Ovary (tissue), 9 donors: ENCODE results near the gene C16orf90. TPM values are rescaled to one million over a fixed set of nuclear protein-coding genes. Genes with fewer than 3 reads are reported as not detected.

Experiments used
- DNase-seq, 5 donors: peaks; one replicate each; pipeline ENCODE4 v3.0.0-alpha.2; 2019 to 2020
- H3K27ac ChIP-seq, 2 donors: fragments of 200-600 bp; one replicate each; pipeline versions ENCODE4 v1.5.1 to v1.8.0; 2019 to 2022
- H3K27me3 ChIP-seq: fragments of 200-600 bp; one replicate; pipeline ENCODE4 v1.8.0; 2022
- H3K36me3 ChIP-seq: fragments of 200-600 bp; sonication (generic); one replicate; pipeline ENCODE4 v1.5.1; 2019
- H3K4me1 ChIP-seq: one replicate; pipeline ENCODE4 v1.8.1; 2013; ENCODE audit warnings: mild to moderate bottlenecking, moderate library complexity; ENCODE audit not compliant: insufficient read depth
- H3K4me3 ChIP-seq: fragments of 200-600 bp; sonication (generic); one replicate; pipeline ENCODE4 v1.5.1; 2017
- H3K9me3 ChIP-seq, 2 donors: fragments of 200-600 bp in 1 of 2; sonication (generic) in 1 of 2; one replicate each; pipeline versions ENCODE4 v1.5.1 to v1.8.1; 2013 to 2019; ENCODE audit warnings: mild to moderate bottlenecking in 1 of 2, moderate library complexity in 1 of 2
- CTCF ChIP-seq, 3 donors: fragments of 450-650 bp in 2 of 3; fragments of 200-600 bp in 1 of 3; IDR thresholded peaks; one replicate each; pipeline versions ENCODE4 v1.5.1 to v1.8.0; 2016 to 2022; ENCODE audit warnings: antibody characterized with exemption in 3 of 3, mild to moderate bottlenecking in 1 of 3
- EP300 ChIP-seq: sonication (generic); formaldehyde crosslinking; IDR thresholded peaks from one replicate; pipeline ENCODE4 v1.6.1; 2017; ENCODE audit warnings: antibody characterized with exemption
- POLR2A ChIP-seq: fragments of 450-650 bp; IDR thresholded peaks from one replicate; pipeline ENCODE4 v1.6.1; 2017; ENCODE audit warnings: antibody characterized with exemption, mild to moderate bottlenecking, moderate library complexity
- WGBS, 3 donors: extraction: QIAGEN DNeasy Blood & Tissue Kit in 1 of 3; methylation state at CpG; one replicate each; pipeline versions ENCODE4 v1.1.5 to v1.1.7; 2013 to 2017; 5-methylcytosine and 5-hydroxymethylcytosine counted together
- intact Hi-C, 4 donors: fragments of 100-400 bp; cut with DNase I; formaldehyde crosslinking; loops; one replicate each; pipeline versions ENCODE4 v1.11.0 to v1.15.1; 2022 to 2023
- polyA plus RNA-seq, 2 donors: library from polyadenylated mRNA; stranded (reverse); fragments of 200-250 nt in 1 of 2; fragments of 350-450 nt in 1 of 2; fragmentation: Illumina TruSeq in 1 of 2; extraction: RNeasy Lipid Tissue Mini Kit (QIAGEN cat#74804) in 1 of 2; gene quantifications; one replicate each; pipeline ENCODE4 v1.2.3, GENCODE V29; 2013 to 2014
- total RNA-seq, 7 donors: library from RNA; depleted of rRNA in 2 of 7; stranded (reverse); fragments of >200 nt in 2 of 7; fragmentation: NEBNext Ultra II Directional in 3 of 7; extraction: Animal tissue kit (Norgen Biotek cat#: 25700) in 3 of 7; gene quantifications; one replicate each; pipeline versions ENCODE4 v1.1.0 to v1.2.4, GENCODE V29; 2016 to 2023
- donor health status: DM: no; HTN: no; CAD: no; lungs with moderate emphysema.
- donor health status: DM: no; HTN: no; CAD: no.
- donor health status: Bipolar disorder and iron deficiency.
- donor health status: DM: yes; HTN: yes; CAD: no.
- donor health status: DM: no; HTN: no; CAD: no.
- donor health status: DM: yes; HTN: yes; CAD: no.

Gene C16orf90
- total and polyA plus RNA-seq, 9 donors, result not detected

GRCh38 chr16:3471518-3472176 lies 23.6 kb downstream of the C16orf90 start:
- WGBS, 3 donors, result 86 to 92% (median 89%) methylated on average over 20 of the region's 20 CpGs
- Histone ChIP-seq H3K27me3 (no peaks in the 10 kb centered on the region), H3K36me3 (no peaks in the 10 kb centered on the region), H3K27ac (no peak overlapping the region), H3K4me3 (no peak overlapping the region), H3K9me3 (no peaks in the 10 kb centered on the region), H3K4me1 (peaks cover 4% of the 10 kb centered on the region)
- TF ChIP-seq EP300 (no peak), CTCF (IDR thresholded peaks at IDR 0.05) (no peak), POLR2A (no peak)
- intact Hi-C loops, result no loop called here
- DNase-seq, result no peak

GRCh38 chr16:3470723-3471122 lies 24.6 kb downstream of the C16orf90 start:
- WGBS, 3 donors, result 87 to 89% (median 87%) methylated on average over 9 of the region's 9 CpGs
- Histone ChIP-seq H3K4me1 (peaks cover 4% of the 10 kb centered on the region), H3K9me3 (no peaks in the 10 kb centered on the region), H3K36me3 (no peaks in the 10 kb centered on the region), H3K27ac (no peak overlapping the region), H3K27me3 (no peaks in the 10 kb centered on the region), H3K4me3 (no peak overlapping the region)
- intact Hi-C loops, result no loop called here
- TF ChIP-seq POLR2A (no peak), EP300 (no peak), CTCF (IDR thresholded peaks at IDR 0.05) (no peak)
- DNase-seq, result no peak

DNA sequence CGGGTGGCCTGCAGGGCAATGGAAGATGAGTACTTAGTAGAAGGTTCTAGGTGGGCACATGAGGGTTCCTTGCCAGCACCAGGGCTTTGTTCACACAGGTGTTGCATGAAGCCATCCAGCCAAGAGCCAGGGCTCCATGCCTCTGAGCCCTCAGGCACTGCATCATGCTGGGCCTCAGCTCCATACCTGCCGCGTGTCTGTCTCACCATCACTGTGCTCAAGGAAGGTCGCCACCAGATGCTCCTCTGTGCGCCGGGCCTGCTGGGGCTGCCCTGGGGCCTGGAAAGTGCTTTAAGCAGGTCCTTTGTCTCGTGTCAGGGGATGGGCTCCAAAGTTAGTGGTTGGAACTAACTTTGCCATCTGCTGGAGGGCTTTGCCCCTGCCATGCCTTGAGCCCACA lies 25.6 kb downstream of the C16orf90 start:
- Histone ChIP-seq H3K36me3 (no peaks in the 10 kb centered on the region), H3K4me1 (peaks cover 4% of the 10 kb centered on the region), H3K9me3 (no peaks in the 10 kb centered on the region), H3K27ac (no peak overlapping the region), H3K4me3 (no peak overlapping the region), H3K27me3 (no peaks in the 10 kb centered on the region)
- 87 to 94% (median 90%) methylated on average over 7 of the region's 7 CpGs for whole genome bisulfite sequencing, 3 donors
- intact Hi-C loops, result no loop called here
- no peak for TF ChIP-seq POLR2A
- no peak for TF ChIP-seq CTCF (IDR thresholded peaks at IDR 0.05)
- TF ChIP-seq EP300, result no peak
- no peak for DNase-seq

- Histone ChIP-seq H3K27ac (no peak overlapping the region), H3K4me3 (no peak overlapping the region), H3K27me3 (no peaks in the 10 kb centered on the region), H3K9me3 (no peaks in the 10 kb centered on the region), H3K4me1 (peaks cover 4% of the 10 kb centered on the region), H3K36me3 (no peaks in the 10 kb centered on the region)
- no peak for DNase-seq
- intact Hi-C loops, result no loop called here
- no peak for TF ChIP-seq POLR2A
- TF ChIP-seq CTCF (IDR thresholded peaks at IDR 0.05), result no peak
- TF ChIP-seq EP300, result no peak
- 51 to 58% (median 57%) methylated on average over 15 of the region's 15 CpGs for WGBS, 3 donors
These were observed 26.8 kb downstream of the C16orf90 start for GRCh38 chr16:3468501-3468900.
